WTC11 (cell line): Measurements from ENCODE around the gene COA8. TPM values are rescaled to one million over a fixed set of nuclear protein-coding genes. Genes with fewer than 3 reads are reported as not detected.

Source experiments
- ATAC-seq: fragments of 200-7000 bp; cut with Tn5 transposase; 2 replicates; pipeline ENCODE4 v1.10.0; 2021; ENCODE audit warnings: mild to moderate bottlenecking, moderate library complexity
- CTCF ChIA-PET: fragments of 300-600 bp; sonication (Branson Sonifier 250); formaldehyde crosslinking; loops from one replicate; lab custom pipeline; 2021; ENCODE audit warnings: antibody characterized with exemption; lab: Charles Lee
- POLR2A ChIA-PET: fragments of 350-600 bp; sonication (Branson Sonifier 250); formaldehyde crosslinking; loops from one replicate; lab custom pipeline; 2021; ENCODE audit warnings: antibody characterized with exemption; lab: Charles Lee
- DNase-seq: peaks from one replicate; pipeline ENCODE4 v3.0.0; 2021; ENCODE audit warnings: low spot score
- H3K27ac Mint-ChIP-seq: 2 replicates; pipeline ENCODE4 v1.8.0; 2021; ENCODE audit warnings: mixed read lengths
- H3K27me3 Mint-ChIP-seq: 2 replicates; pipeline ENCODE4 v1.8.0; 2021; ENCODE audit warnings: low read depth, mild to moderate bottlenecking, moderate library complexity, mixed read lengths
- H3K36me3 Mint-ChIP-seq: 2 replicates; pipeline ENCODE4 v1.8.0; 2021; ENCODE audit warnings: mixed read lengths
- H3K4me1 Mint-ChIP-seq: 2 replicates; pipeline ENCODE4 v1.8.0; 2022; ENCODE audit warnings: mixed read lengths
- H3K4me3 Mint-ChIP-seq: 2 replicates; pipeline ENCODE4 v1.8.0; 2021; ENCODE audit warnings: mild to moderate bottlenecking, moderate library complexity, mixed read lengths
- H3K9me3 Mint-ChIP-seq: 2 replicates; pipeline ENCODE4 v1.8.0; 2021; ENCODE audit warnings: mixed read lengths
- ATF2 ChIP-seq: sonication (generic); formaldehyde crosslinking; IDR thresholded peaks from 2 replicates; pipeline ENCODE4 v1.8.1; 2022; ENCODE audit warnings: low read depth, missing genetic modification reagents, borderline replicate concordance
- ATF6 ChIP-seq: sonication (generic); formaldehyde crosslinking; IDR thresholded peaks from 2 replicates; pipeline ENCODE4 v1.8.1; 2023; ENCODE audit warnings: mild to moderate bottlenecking, missing genetic modification reagents
- CBFB ChIP-seq: sonication (generic); formaldehyde crosslinking; IDR thresholded peaks from 2 replicates; pipeline ENCODE4 v1.8.1; 2022; ENCODE audit warnings: mild to moderate bottlenecking, low read depth, missing genetic modification reagents
- CREM ChIP-seq: sonication (generic); formaldehyde crosslinking; IDR thresholded peaks from 2 replicates; pipeline ENCODE4 v1.8.1; 2022; ENCODE audit warnings: mild to moderate bottlenecking, missing genetic modification reagents, moderate library complexity
- ESRRA ChIP-seq: sonication (generic); formaldehyde crosslinking; IDR thresholded peaks from 2 replicates; pipeline ENCODE4 v1.8.1; 2022; ENCODE audit warnings: mild to moderate bottlenecking, missing genetic modification reagents, borderline replicate concordance
- FOXJ3 ChIP-seq: sonication (generic); formaldehyde crosslinking; IDR thresholded peaks from 2 replicates; pipeline ENCODE4 v1.9.0; 2021; ENCODE audit warnings: missing genetic modification reagents, mild to moderate bottlenecking, borderline replicate concordance
- FOXK1 ChIP-seq: sonication (generic); formaldehyde crosslinking; IDR thresholded peaks from 2 replicates; pipeline ENCODE4 v1.8.0; 2022; ENCODE audit warnings: mild to moderate bottlenecking, moderate library complexity, missing genetic modification reagents
- FOXP4 ChIP-seq: sonication (generic); formaldehyde crosslinking; IDR thresholded peaks from 2 replicates; pipeline ENCODE4 v1.8.0; 2022; ENCODE audit warnings: mild to moderate bottlenecking, missing genetic modification reagents
- HMGA2 ChIP-seq: fragments of 250-450 bp; sonication (Bioruptor Pico); IDR thresholded peaks from 2 replicates; pipeline ENCODE4 v1.4.0; 2021; ENCODE audit warnings: mild to moderate bottlenecking, moderate library complexity
- MLX ChIP-seq: sonication (generic); formaldehyde crosslinking; IDR thresholded peaks from 2 replicates; pipeline ENCODE4 v1.8.1; 2023; ENCODE audit warnings: mild to moderate bottlenecking, missing genetic modification reagents, moderate library complexity
- MYBL2 ChIP-seq: sonication (generic); formaldehyde crosslinking; IDR thresholded peaks from 2 replicates; pipeline ENCODE4 v1.8.1; 2023; ENCODE audit warnings: mild to moderate bottlenecking, moderate library complexity, missing genetic modification reagents
- NFATC4 ChIP-seq: fragments of 250-450 bp; sonication (Bioruptor Pico); IDR thresholded peaks from 2 replicates; pipeline ENCODE4 v1.9.0; 2021; ENCODE audit warnings: mild to moderate bottlenecking
- NFYB ChIP-seq: sonication (generic); formaldehyde crosslinking; conservative IDR thresholded peaks from 2 replicates; pipeline ENCODE4 v1.8.0; 2022; ENCODE audit warnings: low read depth, missing genetic modification reagents
- NR1H2 ChIP-seq: sonication (generic); formaldehyde crosslinking; IDR thresholded peaks from 2 replicates; pipeline ENCODE4 v1.9.0; 2021; ENCODE audit warnings: mild to moderate bottlenecking, moderate library complexity, missing genetic modification reagents
- PREB ChIP-seq: sonication (generic); formaldehyde crosslinking; IDR thresholded peaks from 2 replicates; pipeline ENCODE4 v1.8.1; 2022; ENCODE audit warnings: mild to moderate bottlenecking, missing genetic modification reagents, moderate library complexity, borderline replicate concordance
- PRRX2 ChIP-seq: fragments of 250-450 bp; sonication (Bioruptor Pico); IDR thresholded peaks from 2 replicates; pipeline ENCODE4 v1.8.0; 2021; ENCODE audit warnings: mild to moderate bottlenecking
- RORB ChIP-seq: fragments of 250-450 bp; sonication (Bioruptor Pico); IDR thresholded peaks from 2 replicates; pipeline ENCODE4 v1.9.0; 2021; ENCODE audit warnings: mild to moderate bottlenecking
- SOX15 ChIP-seq: fragments of 250-450 bp; sonication (Bioruptor Pico); IDR thresholded peaks from 2 replicates; pipeline ENCODE4 v1.9.0; 2021; ENCODE audit warnings: mild to moderate bottlenecking
- SP1 ChIP-seq: sonication (generic); formaldehyde crosslinking; conservative IDR thresholded peaks from 2 replicates; pipeline ENCODE4 v1.8.1; 2022; ENCODE audit warnings: missing genetic modification reagents
- TP53 ChIP-seq: sonication (generic); formaldehyde crosslinking; IDR thresholded peaks from 2 replicates; pipeline ENCODE4 v1.8.1; 2023; ENCODE audit warnings: mild to moderate bottlenecking, missing genetic modification reagents
- ZMAT4 ChIP-seq: fragments of 250-450 bp; sonication (Bioruptor Pico); IDR thresholded peaks from 2 replicates; pipeline ENCODE4 v1.9.0; 2021; ENCODE audit warnings: mild to moderate bottlenecking
- ZNF138 ChIP-seq: sonication (generic); formaldehyde crosslinking; conservative IDR thresholded peaks from 2 replicates; pipeline ENCODE4 v1.8.1; 2022; ENCODE audit warnings: mild to moderate bottlenecking, moderate library complexity, missing genetic modification reagents
- ZNF317 ChIP-seq: sonication (generic); formaldehyde crosslinking; IDR thresholded peaks from 2 replicates; pipeline ENCODE4 v1.8.1; 2023; ENCODE audit warnings: low read depth, mild to moderate bottlenecking, moderate library complexity, missing genetic modification reagents, borderline replicate concordance
- ZNF423 ChIP-seq: fragments of 250-450 bp; sonication (Bioruptor Pico); IDR thresholded peaks from 2 replicates; pipeline ENCODE4 v2.1.2; 2022; ENCODE audit warnings: mild to moderate bottlenecking, moderate library complexity
- total RNA-seq: library from RNA; stranded (reverse); gene quantifications from 3 replicates; pipeline ENCODE4 v1.2.3, GENCODE V29; 2021

Gene COA8
- total RNA-seq, 1 experiment from 2014 or later = 36.4 TPM

GRCh38 chr14:103626146-103626850, 63.5 kb downstream of the COA8 start:
- Mint-ChIP-seq H3K36me3 (no peaks in the 10 kb centered on the region), H3K27ac (no peak overlapping the region), H3K4me1 (peaks cover 15% of the 10 kb centered on the region), H3K4me3 (no peak overlapping the region), H3K9me3 (no peaks in the 10 kb centered on the region), H3K27me3 (no peaks in the 10 kb centered on the region)
- ChIA-PET POLR2A (no interaction called here), CTCF (interaction anchor here (1.0 to 1.2 kb wide), 2 partner anchors 53 to 68 kb away, joined by 3 to 4 read pairs; no protein-coding TSS in a partner anchor)
- DNase-seq (no peak), ATAC-seq (no peak)
- TF ChIP-seq PREB (CRISPR knock-in tag) (no peak), TP53 (no peak), ATF2 (CRISPR knock-in tag) (no peak), ZMAT4 (CRISPR knock-in tag) (no peak), ESRRA (no peak), SP1 (no peak), HMGA2 (CRISPR knock-in tag) (no peak), CBFB (no peak), MLX (CRISPR knock-in tag) (no peak)

- ChIA-PET CTCF (interaction anchor here (1.0 kb wide), 1 partner anchor 67 kb away, joined by 4 read pairs; no protein-coding TSS in a partner anchor), POLR2A (no interaction called here)
- DNase-seq (no peak), ATAC-seq (no peak)
- no peaks in the 10 kb centered on the region for H3K9me3 Mint-ChIP-seq
- peaks cover 15% of the 10 kb centered on the region for H3K4me1 Mint-ChIP-seq
- H3K27me3 Mint-ChIP-seq = no peaks in the 10 kb centered on the region
- H3K27ac Mint-ChIP-seq = no peak overlapping the region
- H3K36me3 Mint-ChIP-seq = no peaks in the 10 kb centered on the region
- H3K4me3 Mint-ChIP-seq = peak overlapping the region; percentile 74
- TF ChIP-seq SOX15 (CRISPR knock-in tag) (no peak), ATF6 (CRISPR knock-in tag) (no peak), RORB (CRISPR knock-in tag) (no peak), FOXK1 (CRISPR knock-in tag) (no peak), NFATC4 (CRISPR knock-in tag) (no peak), MYBL2 (CRISPR knock-in tag) (no peak), PRRX2 (no peak), NR1H2 (no peak), ZNF423 (CRISPR knock-in tag) (no peak), ZNF317 (CRISPR knock-in tag) (no peak), CREM (no peak), NFYB (CRISPR knock-in tag) (no peak), ZNF138 (CRISPR knock-in tag) (no peak), FOXJ3 (CRISPR knock-in tag) (no peak), FOXP4 (no peak)
Observed at GRCh38 chr14:103627073-103628025, 64.6 kb downstream of the COA8 start.
